ENCODE results near the gene TSPAN32. TPM values are rescaled to one million over a fixed set of nuclear protein-coding genes. Genes with fewer than 3 reads are reported as not detected.

Gene TSPAN32
- total RNA-seq, 2 experiments from 2014 or later = 0.69 to 2.0 TPM

DNA sequence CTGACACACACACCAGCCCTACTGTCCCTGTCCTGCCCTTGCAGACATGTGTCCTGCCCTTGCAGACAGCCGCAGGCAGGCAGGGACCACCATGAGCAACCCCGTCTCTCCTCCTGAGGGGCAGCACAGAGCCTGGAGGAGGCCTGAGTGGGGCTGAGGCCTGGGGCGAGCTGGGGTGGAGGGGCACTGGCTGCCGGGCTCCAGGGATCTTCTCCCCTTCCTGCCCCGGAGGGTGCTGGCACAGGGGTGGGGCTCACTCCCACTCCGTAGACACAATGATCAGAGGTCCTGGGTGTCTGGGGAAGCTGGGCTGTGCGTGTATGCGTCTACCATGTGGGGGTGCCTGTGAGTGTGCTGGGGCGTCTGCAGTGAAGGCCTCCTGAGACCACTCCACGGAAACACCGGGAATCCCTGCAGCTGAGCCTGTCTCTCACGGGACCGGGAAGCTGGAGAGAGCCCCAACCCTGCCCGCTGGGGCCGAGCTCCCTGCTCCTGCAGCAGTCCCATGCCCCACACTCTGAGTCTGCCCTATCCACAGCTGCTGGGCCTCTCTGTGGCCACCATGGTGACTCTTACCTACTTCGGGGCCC lies 588 bp downstream of the TSPAN32 start:
- 0 out of 2 replicates have a peak overlapping the region, but pooled peaks have one; percentile 8 for H3K4me2 ChIP-seq (ENCODE audit: low read length)
- H4K20me1 ChIP-seq (ENCODE audit: insufficient read depth, low read length) = no peaks in the 10 kb centered on the region
- no peaks in the 10 kb centered on the region for H3K9me3 ChIP-seq (ENCODE audit: low read length)
- DNase-seq (ENCODE audit: low spot score) = no peak
- no peak overlapping the region for H3K27ac ChIP-seq (ENCODE audit: low read depth, low read length, poor library complexity, severe bottlenecking)
- ChIA-PET CTCF (ENCODE audit: unreplicated experiment) (interaction anchor here (0.8 kb wide), 1 partner anchor 123 kb away, joined by 3 read pairs; no protein-coding TSS in a partner anchor), POLR2A (interaction anchor here (0.5 to 0.8 kb wide), 2 partner anchors 76 to 121 kb away, joined by 3 read pairs; no protein-coding TSS in a partner anchor)
- peaks cover 8% of the 10 kb centered on the region for H3K4me1 ChIP-seq (ENCODE audit: insufficient read depth, low read length, poor library complexity, severe bottlenecking)
- H3K9me2 ChIP-seq (ENCODE audit: insufficient read depth, low read length) = no peaks in the 10 kb centered on the region
- H3K79me2 ChIP-seq (ENCODE audit: insufficient read depth, low read depth, low read length) = no peaks in the 10 kb centered on the region
- no TSS peak for BruUV-seq (replicated peaks)
- TF ChIP-seq, protein P1, sequence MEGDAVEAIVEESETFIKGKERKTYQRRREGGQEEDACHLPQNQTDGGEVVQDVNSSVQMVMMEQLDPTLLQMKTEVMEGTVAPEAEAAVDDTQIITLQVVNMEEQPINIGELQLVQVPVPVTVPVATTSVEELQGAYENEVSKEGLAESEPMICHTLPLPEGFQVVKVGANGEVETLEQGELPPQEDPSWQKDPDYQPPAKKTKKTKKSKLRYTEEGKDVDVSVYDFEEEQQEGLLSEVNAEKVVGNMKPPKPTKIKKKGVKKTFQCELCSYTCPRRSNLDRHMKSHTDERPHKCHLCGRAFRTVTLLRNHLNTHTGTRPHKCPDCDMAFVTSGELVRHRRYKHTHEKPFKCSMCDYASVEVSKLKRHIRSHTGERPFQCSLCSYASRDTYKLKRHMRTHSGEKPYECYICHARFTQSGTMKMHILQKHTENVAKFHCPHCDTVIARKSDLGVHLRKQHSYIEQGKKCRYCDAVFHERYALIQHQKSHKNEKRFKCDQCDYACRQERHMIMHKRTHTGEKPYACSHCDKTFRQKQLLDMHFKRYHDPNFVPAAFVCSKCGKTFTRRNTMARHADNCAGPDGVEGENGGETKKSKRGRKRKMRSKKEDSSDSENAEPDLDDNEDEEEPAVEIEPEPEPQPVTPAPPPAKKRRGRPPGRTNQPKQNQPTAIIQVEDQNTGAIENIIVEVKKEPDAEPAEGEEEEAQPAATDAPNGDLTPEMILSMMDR (conservative IDR thresholded peaks at IDR 0.05; ENCODE audit: low read length) = no peak
- no peak for TF ChIP-seq EZH2phosphoT487 (IDR thresholded peaks at IDR 0.05; ENCODE audit: borderline replicate concordance, low read depth, low read length)
- H3K4me3 ChIP-seq (ENCODE audit: low read depth, low read length, poor library complexity, severe bottlenecking) = no peak overlapping the region
- intact Hi-C loops (cut with micrococcal nuclease; ENCODE audit: unreplicated experiment) = no loop called here
- H2AFZ ChIP-seq (ENCODE audit: low read length) = no peak overlapping the region
- no peaks in the 10 kb centered on the region for H3K36me3 ChIP-seq (ENCODE audit: insufficient read depth, low read length)

DNA sequence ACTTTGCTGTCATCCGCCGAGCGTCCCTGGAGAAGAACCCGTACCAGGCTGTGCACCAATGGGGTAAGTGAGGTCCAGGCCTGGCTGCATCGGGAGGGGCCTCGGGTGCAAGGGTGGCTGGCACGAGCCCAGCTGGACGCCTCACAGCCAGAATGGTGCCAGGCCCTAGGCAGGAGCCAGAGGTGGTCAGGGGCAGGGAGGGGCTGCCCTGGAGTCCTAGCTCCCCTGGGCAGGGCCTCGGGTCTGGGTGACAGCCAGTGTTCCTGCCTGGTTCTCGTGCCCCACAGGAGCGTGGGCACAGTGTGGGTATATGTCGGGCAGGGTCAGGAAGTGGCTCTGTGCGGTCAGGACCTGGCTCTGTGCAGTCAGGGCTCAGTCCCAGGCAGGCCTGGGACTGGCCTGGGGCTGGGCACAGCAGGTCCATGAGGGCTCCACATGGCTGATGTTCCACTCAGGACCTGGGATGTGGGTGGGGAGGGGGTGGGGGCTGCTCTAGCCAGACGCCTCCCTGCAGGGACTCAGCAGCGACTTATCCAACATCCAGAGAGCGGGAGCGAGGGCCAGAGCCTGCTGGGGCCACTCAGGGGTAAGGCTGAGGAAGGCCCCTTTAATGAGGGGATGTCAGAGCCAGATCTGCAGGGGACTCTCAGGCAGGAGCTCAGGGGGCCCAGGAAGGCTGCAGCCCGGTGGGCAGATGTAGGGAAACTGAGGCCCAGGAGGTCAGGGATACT lies 1.2 kb downstream of the TSPAN32 start:
- peaks cover 8% of the 10 kb centered on the region for H3K4me1 ChIP-seq (ENCODE audit: insufficient read depth, low read length, poor library complexity, severe bottlenecking)
- H3K27ac ChIP-seq (ENCODE audit: low read depth, low read length, poor library complexity, severe bottlenecking) = no peak overlapping the region
- no peaks in the 10 kb centered on the region for H3K9me2 ChIP-seq (ENCODE audit: insufficient read depth, low read length)
- no peaks in the 10 kb centered on the region for H3K9me3 ChIP-seq (ENCODE audit: low read length)
- H3K4me3 ChIP-seq (ENCODE audit: low read depth, low read length, poor library complexity, severe bottlenecking) = no peak overlapping the region
- H3K4me2 ChIP-seq (ENCODE audit: low read length) = no peak overlapping the region
- no peak for DNase-seq (ENCODE audit: low spot score)
- TF ChIP-seq, protein P1 (conservative IDR thresholded peaks at IDR 0.05; ENCODE audit: low read length) = no peak
- no peak for TF ChIP-seq EZH2phosphoT487 (IDR thresholded peaks at IDR 0.05; ENCODE audit: borderline replicate concordance, low read depth, low read length)
- CTCF ChIA-PET (ENCODE audit: unreplicated experiment) = no interaction called here
- POLR2A ChIA-PET = interaction anchor here (0.6 to 0.8 kb wide), 2 partner anchors 120 to 170 kb away, joined by 3 read pairs; no protein-coding TSS in a partner anchor
- no peaks in the 10 kb centered on the region for H3K79me2 ChIP-seq (ENCODE audit: insufficient read depth, low read depth, low read length)
- H2AFZ ChIP-seq (ENCODE audit: low read length) = no peak overlapping the region
- intact Hi-C loops (cut with micrococcal nuclease; ENCODE audit: unreplicated experiment) = no loop called here
- BruUV-seq (replicated peaks) = no TSS peak
- H3K36me3 ChIP-seq (ENCODE audit: insufficient read depth, low read length) = no peaks in the 10 kb centered on the region
- H4K20me1 ChIP-seq (ENCODE audit: insufficient read depth, low read length) = no peaks in the 10 kb centered on the region
